Heart right ventricle (tissue), 16 donors: Measurements from ENCODE around the gene CAPZB. TPM values are rescaled to one million over a fixed set of nuclear protein-coding genes. Genes with fewer than 3 reads are reported as not detected.

ENCODE experiments used
- ATAC-seq, 8 donors: fragments of 200-7000 bp; cut with Tn5 transposase; one replicate each; pipeline ENCODE4 v1.9.1; 2020; ENCODE audit warnings: mild to moderate bottlenecking in 8 of 8, moderate library complexity in 8 of 8, moderate number of reproducible peaks in 1 of 8
- DNase-seq, 2 donors: peaks; one replicate each; pipeline ENCODE4 v3.0.0-alpha.2; 2020
- H3K27ac ChIP-seq, 10 donors: fragments of 200-600 bp; sonication (generic) in 2 of 10; one replicate each; pipeline versions ENCODE4 v1.5.0 to v1.8.0; 2020 to 2022; ENCODE audit warnings: mild to moderate bottlenecking in 3 of 10
- H3K27me3 ChIP-seq, 7 donors: fragments of 200-600 bp; one replicate each; pipeline ENCODE4 v1.8.0; 2021 to 2022; ENCODE audit warnings: mild to moderate bottlenecking in 2 of 7
- H3K36me3 ChIP-seq, 9 donors: fragments of 200-600 bp; sonication (generic) in 1 of 9; one replicate each; pipeline versions ENCODE4 v1.5.0 to v1.8.0; 2020 to 2022; ENCODE audit warnings: mild to moderate bottlenecking in 2 of 9
- H3K4me1 ChIP-seq, 9 donors: fragments of 200-600 bp; sonication (generic) in 1 of 9; one replicate each; pipeline versions ENCODE4 v1.5.0 to v1.8.0; 2020 to 2022; ENCODE audit warnings: mild to moderate bottlenecking in 4 of 9
- H3K4me3 ChIP-seq, 10 donors: fragments of 200-600 bp; sonication (generic) in 2 of 10; one replicate each; pipeline versions ENCODE4 v1.5.0 to v1.8.0; 2020 to 2022; ENCODE audit warnings: mild to moderate bottlenecking in 7 of 10, moderate library complexity in 2 of 10
- H3K9me3 ChIP-seq, 11 donors: fragments of 200-600 bp in 10 of 11; sonication (generic) in 2 of 11; one replicate each; pipeline versions ENCODE4 v1.5.0 to v1.8.0; 2013 to 2022; ENCODE audit warnings: mild to moderate bottlenecking in 2 of 11, control low read depth in 1 of 11, moderate library complexity in 1 of 11
- WGBS, 2 donors: extraction: QIAGEN DNeasy Blood & Tissue Kit; methylation state at CpG; one replicate each; pipeline ENCODE4 v1.1.7; 2013; ENCODE audit warnings: inconsistent platforms in 1 of 2; 5-methylcytosine and 5-hydroxymethylcytosine counted together
- intact Hi-C, 10 donors: fragments of 100-400 bp; cut with DNase I; formaldehyde crosslinking; loops; one replicate each; pipeline versions ENCODE4 v1.11.1 to v1.14.2; 2022
- polyA plus RNA-seq, 2 donors: library from polyadenylated mRNA; stranded (reverse); fragments of 200-250 nt; gene quantifications; one replicate each; pipeline ENCODE4 v1.2.3, GENCODE V29; 2013
- total RNA-seq, 10 donors: library from RNA; stranded (reverse); fragmentation: NEBNext Ultra II Directional in 3 of 10; extraction: Animal tissue kit (Norgen Biotek cat#: 25700) in 3 of 10; gene quantifications; one replicate each; pipeline versions ENCODE4 v1.2.1 to v1.2.4, GENCODE V29; 2021 to 2023
- TF ChIP-seq, protein P1 (sequence below), 9 donors: fragments of 200-600 bp; sonication (generic) in 2 of 9; IDR thresholded peaks; one replicate each; pipeline versions ENCODE4 v1.5.0 to v1.8.0; 2021 to 2022; ENCODE audit warnings: antibody characterized with exemption in 9 of 9, mild to moderate bottlenecking in 5 of 9, moderate library complexity in 1 of 9
- donor health status: Arrhythmogenic right ventricular cardiomyopathy.
- donor health status: ischemic (EF 13 %, LVEDD 7.1; RV severe dilation, severe dysfunction).
- donor health status: healthy with polysubstance abuse.
- donor health status: DM: no; HTN: yes; CAD: no.
- donor health status: DM: no; HTN: no; CAD: no.
- donor health status: ischemic (EF 25% LVEDD 6.9; RV normal size, moderate dysfunction).
- donor health status: ischemic (EF 25% LVEDD 5.7; RV mildly dilated, moderate dysfunction).
- donor health status: healthy.
- donor health status: DM: yes; HTN: yes; CAD: no.
- donor health status: Ischemic cardiomyopathy.
- donor health status: ischemic (EF 35%, LVEDD 5.7; RV mildly dilated, moderate dysfunction).
- donor health status: nonischemic (EF 11% LVEDD 7.7; RV severe dilation, severe dysfunction).
- donor health status: DM: yes; HTN: yes; CAD: no.
- donor health status: PGD.
- donor health status: ischemic (EF 29% LVEDD 5.4; RV normal size, mild dysfunction).
- donor health status: nonischemic (EF 23%, LVEDD 6.1; RV moderate dilation, normal function).

CAPZB gene
- total and polyA plus RNA-seq, 12 donors: 158 to 307 (median 228) TPM

DNA sequence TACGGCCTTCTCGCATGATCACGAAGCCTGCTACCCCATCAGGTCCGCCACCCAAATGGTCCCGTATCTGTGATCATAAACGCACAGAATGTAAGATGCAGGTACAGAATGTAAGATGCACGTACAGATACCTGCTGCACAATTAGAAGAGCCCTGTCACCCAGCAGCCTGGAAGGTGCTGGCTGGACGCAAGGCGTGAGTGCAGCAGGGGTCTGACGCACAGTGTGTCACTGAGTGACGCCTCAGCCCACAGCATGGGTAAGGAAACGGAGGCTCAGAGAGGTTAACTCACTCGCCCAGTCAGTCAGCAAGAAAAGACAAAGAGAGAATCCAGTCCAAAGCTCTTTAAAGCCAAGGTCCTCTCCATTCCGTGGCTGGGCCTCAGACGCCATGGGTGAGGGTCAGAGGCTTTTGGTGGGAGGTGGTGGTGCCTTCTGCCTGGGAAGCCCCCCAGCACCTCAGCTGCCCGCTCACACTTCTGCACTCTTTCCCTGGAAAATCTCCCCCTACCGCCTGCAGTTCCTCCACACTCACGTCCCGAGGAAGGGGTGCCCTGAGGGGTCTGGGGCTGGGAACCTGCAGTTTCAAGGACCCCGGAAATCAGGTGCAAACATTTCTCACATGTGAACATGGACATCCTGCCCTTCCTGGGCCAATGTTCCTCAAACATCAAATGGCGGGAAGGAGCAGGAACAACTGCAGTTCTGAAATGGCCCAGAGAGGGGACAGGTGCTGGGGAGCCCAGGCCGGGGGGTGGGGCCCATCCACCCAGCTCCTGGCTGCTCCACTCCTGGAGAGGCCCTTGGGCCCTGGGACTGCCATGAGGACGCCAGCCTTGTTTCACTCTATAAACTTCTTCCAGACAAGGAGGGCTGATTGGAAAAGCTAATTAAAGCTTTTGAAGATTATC lies 113.9 kb downstream of the CAPZB start:
- intact Hi-C loops: no loop called here

DNA sequence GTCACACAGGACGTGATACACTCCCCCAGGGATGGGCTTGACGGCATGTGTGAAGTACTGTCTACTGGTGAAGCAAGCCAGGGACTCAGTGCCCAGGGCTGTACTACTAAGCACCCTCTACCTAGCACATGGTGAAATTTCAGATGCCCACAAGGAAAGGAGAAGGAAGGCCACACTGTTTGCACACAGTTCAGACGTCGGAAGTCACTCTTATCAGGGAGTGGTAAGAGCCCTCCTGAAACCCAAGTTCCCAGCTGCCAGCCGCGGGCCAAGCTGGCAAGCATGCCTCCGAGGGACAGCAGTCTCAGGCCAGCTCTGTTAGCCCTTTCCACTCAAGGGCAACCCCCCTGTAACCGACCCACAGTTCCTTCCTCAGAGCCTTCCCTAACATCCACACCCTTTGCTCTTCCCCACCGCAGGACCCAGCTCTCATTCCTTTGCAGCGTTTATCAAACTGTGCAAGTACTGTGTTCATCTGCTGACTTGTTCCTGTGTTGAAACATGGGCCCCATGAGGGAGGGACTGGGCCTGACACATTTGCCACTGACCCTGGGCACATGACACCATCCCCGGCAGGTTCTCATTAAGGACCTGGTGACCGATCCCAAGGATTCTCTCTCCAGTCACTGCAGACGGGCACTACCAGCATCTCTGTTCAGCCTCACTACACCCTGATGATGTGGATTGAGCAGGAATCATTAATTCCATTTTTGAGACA lies 114.7 kb downstream of the CAPZB start:
- H3K4me1 ChIP-seq: peaks cover 7 to 80% (median 50%) of the 10 kb centered on the region in 9 donors
- peak overlapping the region in 3 of 10 donors; percentile 17 to 64 (median 25) for H3K27ac ChIP-seq

More for the DNA sequence above, 113.9 kb downstream of the CAPZB start:
- DNase-seq: no peak
- TF ChIP-seq, protein P1, sequence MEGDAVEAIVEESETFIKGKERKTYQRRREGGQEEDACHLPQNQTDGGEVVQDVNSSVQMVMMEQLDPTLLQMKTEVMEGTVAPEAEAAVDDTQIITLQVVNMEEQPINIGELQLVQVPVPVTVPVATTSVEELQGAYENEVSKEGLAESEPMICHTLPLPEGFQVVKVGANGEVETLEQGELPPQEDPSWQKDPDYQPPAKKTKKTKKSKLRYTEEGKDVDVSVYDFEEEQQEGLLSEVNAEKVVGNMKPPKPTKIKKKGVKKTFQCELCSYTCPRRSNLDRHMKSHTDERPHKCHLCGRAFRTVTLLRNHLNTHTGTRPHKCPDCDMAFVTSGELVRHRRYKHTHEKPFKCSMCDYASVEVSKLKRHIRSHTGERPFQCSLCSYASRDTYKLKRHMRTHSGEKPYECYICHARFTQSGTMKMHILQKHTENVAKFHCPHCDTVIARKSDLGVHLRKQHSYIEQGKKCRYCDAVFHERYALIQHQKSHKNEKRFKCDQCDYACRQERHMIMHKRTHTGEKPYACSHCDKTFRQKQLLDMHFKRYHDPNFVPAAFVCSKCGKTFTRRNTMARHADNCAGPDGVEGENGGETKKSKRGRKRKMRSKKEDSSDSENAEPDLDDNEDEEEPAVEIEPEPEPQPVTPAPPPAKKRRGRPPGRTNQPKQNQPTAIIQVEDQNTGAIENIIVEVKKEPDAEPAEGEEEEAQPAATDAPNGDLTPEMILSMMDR (IDR thresholded peaks at IDR 0.05): no peak
- Histone ChIP-seq H3K36me3 (peaks cover 0 to 81% (median 0%) of the 10 kb centered on the region in 9 donors), H3K4me3 (no peak overlapping the region), H3K9me3 (peaks cover 0 to 2% (median 0%) of the 10 kb centered on the region in 11 donors), H3K4me1 (peaks cover 7 to 88% (median 50%) of the 10 kb centered on the region in 9 donors), H3K27ac (peak overlapping the region in 1 of 10 donors; percentile 31), H3K27me3 (no peaks in the 10 kb centered on the region)
- WGBS, 2 donors: 96 to 97% methylated on average over 23 of the region's 23 CpGs
- no peak for ATAC-seq

DNA sequence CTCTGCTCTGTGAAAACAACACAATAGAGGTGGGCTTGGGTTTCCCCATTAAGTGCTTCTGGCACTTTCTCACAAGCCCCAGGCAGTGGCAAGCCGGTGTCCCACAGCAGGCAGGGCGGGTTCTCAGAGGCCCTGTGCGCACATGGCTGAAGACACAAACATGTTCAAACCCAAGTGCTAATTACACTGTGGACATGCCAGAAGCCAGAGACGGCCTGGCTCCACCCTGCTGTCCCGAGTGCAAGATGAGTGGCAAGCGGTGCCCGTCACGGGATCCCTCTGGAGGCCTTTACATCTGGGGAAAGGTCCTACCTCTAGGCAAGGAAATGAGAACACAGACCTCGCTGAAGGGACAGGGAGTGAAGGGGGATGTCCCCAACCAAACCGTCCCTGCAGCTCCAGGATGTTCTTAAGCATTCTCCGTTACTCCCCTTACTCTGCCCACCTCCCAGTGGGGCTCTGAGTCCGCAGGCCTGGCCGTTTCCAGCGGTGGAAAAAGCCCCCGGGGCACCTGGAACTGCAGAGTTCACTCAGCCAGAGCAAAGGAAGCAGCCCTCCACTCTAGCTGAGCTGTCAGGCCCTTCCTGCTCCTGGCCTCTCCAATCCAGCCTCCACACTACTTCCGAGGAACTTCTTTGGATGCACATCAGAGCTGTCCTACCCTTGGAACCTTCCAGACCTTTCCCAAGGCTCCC lies 115.8 kb downstream of the CAPZB start:
- peak overlapping the region in 4 of 10 donors; percentile 3 to 64 (median 21) for H3K27ac ChIP-seq
- TF ChIP-seq, protein P1 (IDR thresholded peaks at IDR 0.05): no peak
- H3K9me3 ChIP-seq: no peaks in the 10 kb centered on the region
- DNase-seq: no peak
- WGBS, 2 donors: 80 to 82% methylated on average over 16 of the region's 16 CpGs
- peaks cover 7 to 71% (median 46%) of the 10 kb centered on the region in 9 donors for H3K4me1 ChIP-seq
- H3K36me3 ChIP-seq: peaks cover 0 to 72% (median 0%) of the 10 kb centered on the region in 9 donors
- H3K4me3 ChIP-seq: no peak overlapping the region
- no peaks in the 10 kb centered on the region for H3K27me3 ChIP-seq
- peak in 5 of 8 donors; percentile 6 to 58 (median 25) for ATAC-seq
- intact Hi-C loops: no loop called here

More for the DNA sequence above, 114.7 kb downstream of the CAPZB start:
- peak in 6 of 8 donors; percentile 27 to 48 (median 29) for ATAC-seq
- Histone ChIP-seq H3K36me3 (peaks cover 0 to 73% (median 0%) of the 10 kb centered on the region in 9 donors), H3K9me3 (no peaks in the 10 kb centered on the region), H3K4me3 (no peak overlapping the region), H3K27me3 (no peaks in the 10 kb centered on the region)
- peak in 1 of 2 donors; percentile 37 for DNase-seq
- TF ChIP-seq, protein P1 (IDR thresholded peaks at IDR 0.05): no peak
- intact Hi-C loops: no loop called here
- WGBS, 2 donors: 44 to 56% methylated on average over 13 of the region's 13 CpGs

DNA sequence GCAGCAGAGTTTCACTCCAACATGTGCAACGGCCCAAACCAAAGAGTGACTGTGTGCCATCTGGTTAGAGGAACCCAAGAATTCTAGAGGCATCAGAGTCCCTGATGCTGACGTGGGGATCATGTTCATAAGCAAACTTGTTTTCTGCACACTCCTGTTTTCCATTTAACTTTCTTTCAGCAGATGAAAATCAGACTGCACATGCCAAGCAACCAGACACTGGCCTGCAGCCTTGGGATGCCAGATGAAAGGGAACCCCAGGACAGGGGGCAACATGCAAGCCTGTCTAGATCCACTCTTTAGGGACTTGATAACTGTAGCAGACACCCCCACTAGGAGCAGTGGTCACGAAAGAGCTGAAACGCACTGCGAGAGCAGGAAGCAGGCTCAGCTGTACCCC lies 116.4 kb downstream of the CAPZB start:
- peaks cover 0 to 72% (median 0%) of the 10 kb centered on the region in 9 donors for H3K36me3 ChIP-seq
- H3K9me3 ChIP-seq: no peaks in the 10 kb centered on the region
- peak overlapping the region in 1 of 10 donors; percentile 64 for H3K27ac ChIP-seq
- no peaks in the 10 kb centered on the region for H3K27me3 ChIP-seq
- H3K4me1 ChIP-seq: peaks cover 5 to 65% (median 46%) of the 10 kb centered on the region in 9 donors
- DNase-seq: no peak
- 85 to 90% methylated on average over 5 of the region's 5 CpGs for WGBS, 2 donors
- TF ChIP-seq, protein P1 (IDR thresholded peaks at IDR 0.05): no peak
- no peak for ATAC-seq
- no peak overlapping the region for H3K4me3 ChIP-seq
- intact Hi-C loops: no loop called here
